ENCODE results near the gene SLC66A3.

The SLC66A3 gene

DNA sequence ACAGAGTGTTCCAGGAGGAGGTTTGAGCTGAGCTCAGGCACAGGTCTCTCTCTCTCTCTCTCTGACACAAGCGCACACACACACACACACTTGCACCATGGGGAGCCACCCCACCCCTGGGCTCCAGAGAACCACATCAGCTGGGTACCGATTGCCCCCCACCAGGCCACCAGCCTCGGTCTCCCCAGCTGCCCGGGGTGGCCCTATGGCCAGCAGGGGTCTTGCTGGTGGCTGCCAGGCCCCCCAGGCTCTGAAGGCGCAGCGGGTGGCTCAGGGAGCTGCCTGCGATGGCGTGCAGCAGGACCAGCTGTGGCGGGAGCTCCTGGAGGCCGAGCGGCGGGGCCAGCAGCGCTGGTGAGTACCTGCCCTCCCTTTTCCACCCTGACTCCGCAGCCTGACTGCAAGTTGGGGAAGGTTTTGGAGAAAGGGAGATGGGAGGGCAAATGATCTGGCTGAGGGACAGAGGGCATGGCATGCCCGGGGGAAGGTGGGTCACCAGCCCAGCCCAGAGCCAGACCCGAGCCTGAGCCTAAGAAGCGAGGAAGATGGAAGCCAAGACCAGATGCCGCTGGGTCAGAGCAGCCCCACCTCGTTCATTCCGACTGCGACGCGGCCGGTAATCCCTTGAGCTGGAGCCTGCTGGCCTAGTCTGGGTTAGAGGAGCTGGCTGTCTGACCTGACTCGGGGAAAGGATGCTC is 21.9 kb upstream of the SLC66A3 start:
- in situ Hi-C loops (cut with MboI; ENCODE audit: low sequenced_read_pairs), result loop anchor here (10.0 to 25.0 kb wide), 2 partner anchors 279 to 451 kb away; no protein-coding TSS in a partner anchor

DNA sequence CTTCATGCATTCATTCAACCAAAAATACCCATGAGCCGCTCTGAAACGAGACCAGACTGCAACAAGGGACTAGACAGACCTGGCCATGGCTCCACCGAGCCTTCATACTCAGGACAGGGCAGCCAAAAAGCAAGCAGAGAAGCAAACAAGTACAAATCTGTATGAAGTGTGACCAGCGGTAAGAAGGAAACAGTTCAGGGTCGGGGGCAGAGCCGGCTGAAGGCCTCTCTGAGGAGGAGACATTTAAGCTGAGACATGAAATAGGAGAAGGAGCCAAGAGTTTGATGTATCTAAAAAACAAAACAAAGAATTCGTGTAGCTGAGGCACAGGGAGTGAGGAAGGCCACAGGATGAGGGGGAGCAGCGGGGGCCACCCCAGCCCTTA is 21.3 kb upstream of the SLC66A3 start:
- in situ Hi-C loops (cut with MboI; ENCODE audit: low sequenced_read_pairs), result loop anchor here (10.0 to 25.0 kb wide), 2 partner anchors 278 to 451 kb away; no protein-coding TSS in a partner anchor

DNA sequence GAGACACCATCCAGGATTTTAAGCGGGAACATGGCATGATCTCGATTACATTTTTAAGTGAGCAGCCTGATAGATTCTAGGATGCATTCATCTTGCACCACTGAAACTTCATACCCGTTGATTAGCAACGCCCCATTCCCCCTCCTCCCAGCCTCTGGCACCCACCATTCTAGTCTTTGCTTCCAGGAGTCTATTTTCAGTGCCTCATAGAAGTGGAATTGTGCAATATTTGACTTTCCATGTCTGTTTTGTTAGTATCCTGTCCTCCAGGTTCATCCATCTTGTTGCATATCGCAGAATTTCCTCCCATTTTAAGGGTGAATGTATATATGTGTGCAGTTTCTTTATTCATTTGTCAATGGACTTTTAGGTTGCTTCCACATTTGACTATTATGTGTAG is 20.9 kb upstream of the SLC66A3 start:
- in situ Hi-C loops (cut with MboI; ENCODE audit: low sequenced_read_pairs), result loop anchor here (10.0 to 25.0 kb wide), 2 partner anchors 278 to 450 kb away; no protein-coding TSS in a partner anchor

DNA sequence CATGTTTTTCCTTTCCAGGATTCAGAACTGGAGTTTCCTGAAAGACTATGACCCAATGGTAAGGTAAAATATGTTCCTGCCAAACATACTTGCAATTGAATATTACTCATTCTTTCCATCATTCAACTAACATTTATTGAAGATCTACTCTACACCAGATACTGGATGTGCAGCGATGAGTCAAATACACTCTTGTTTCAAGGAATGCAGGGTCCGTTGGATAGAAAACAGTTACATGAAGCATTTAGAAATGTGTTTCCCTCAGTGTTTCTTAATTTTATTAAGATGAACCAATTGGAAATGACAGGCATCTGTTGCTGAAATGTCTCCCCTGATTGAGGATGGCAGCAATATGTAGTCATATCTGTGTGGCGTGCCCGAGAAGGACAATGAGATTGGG is 14.8 kb upstream of the SLC66A3 start:
- in situ Hi-C loops (cut with MboI; ENCODE audit: low sequenced_read_pairs), result loop anchor here (25.0 kb wide), 1 partner anchor 272 kb away; no protein-coding TSS in a partner anchor

DNA sequence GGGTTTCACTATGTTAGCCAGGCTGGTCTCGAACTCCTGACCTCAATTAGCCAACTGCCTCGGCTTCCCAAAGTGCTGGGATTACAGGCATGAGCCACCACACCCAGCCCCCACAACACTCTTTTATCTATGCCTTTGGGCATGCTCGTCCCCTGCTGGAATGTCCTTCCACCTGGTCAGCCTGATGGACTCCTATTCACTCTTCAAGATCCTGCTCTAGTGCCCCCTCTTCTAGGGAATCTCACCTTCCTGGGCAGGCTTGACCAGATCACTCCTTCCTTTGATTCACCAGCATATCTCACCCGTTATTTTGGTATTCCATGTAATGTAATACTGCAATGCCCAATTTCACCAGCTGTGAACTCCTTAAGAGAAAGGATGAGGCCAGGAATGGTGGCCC is 13.9 kb upstream of the SLC66A3 start:
- in situ Hi-C loops (cut with MboI; ENCODE audit: low sequenced_read_pairs), result loop anchor here (25.0 kb wide), 1 partner anchor 271 kb away; no protein-coding TSS in a partner anchor

DNA sequence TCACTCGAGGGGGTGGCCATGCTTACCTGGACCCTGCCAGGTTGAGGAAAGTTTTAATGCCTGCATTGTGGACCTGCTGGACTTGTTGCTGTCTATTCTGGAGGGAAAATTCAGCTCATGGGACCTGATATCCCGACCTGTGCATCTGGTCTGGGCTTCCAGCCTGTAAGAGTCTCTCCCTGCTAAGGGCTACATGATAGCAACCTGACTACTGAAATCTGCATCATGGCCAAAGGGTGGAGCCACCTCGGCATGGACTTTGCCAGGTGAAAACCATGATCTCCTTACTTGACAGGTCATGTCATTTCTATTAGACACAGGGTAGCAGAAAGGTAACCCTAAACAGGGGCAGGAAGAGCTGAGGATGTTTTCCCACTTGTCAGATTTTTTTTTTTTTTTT is 12.9 kb upstream of the SLC66A3 start:
- in situ Hi-C loops (cut with MboI; ENCODE audit: low sequenced_read_pairs), result loop anchor here (25.0 kb wide), 1 partner anchor 270 kb away; no protein-coding TSS in a partner anchor

DNA sequence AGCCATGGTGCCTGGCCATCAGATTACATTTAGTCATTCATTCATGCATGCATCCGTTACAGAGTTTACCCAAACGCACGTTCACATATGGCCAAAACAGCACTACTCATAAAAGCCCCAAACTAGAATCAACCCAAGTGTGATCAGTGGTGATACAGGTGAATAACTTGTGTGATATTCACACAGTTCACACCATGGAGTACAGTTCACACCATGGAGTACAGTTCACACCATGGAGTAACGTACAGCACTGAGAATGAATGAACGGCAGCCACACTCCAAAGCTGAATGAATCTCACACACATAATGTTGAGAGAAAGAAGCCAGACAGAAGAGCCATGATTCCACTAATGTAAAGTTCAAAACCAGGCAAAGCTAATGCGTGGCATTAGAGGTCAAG is 12.3 kb upstream of the SLC66A3 start:
- in situ Hi-C loops (cut with MboI; ENCODE audit: low sequenced_read_pairs), result loop anchor here (25.0 kb wide), 1 partner anchor 269 kb away; no protein-coding TSS in a partner anchor

DNA sequence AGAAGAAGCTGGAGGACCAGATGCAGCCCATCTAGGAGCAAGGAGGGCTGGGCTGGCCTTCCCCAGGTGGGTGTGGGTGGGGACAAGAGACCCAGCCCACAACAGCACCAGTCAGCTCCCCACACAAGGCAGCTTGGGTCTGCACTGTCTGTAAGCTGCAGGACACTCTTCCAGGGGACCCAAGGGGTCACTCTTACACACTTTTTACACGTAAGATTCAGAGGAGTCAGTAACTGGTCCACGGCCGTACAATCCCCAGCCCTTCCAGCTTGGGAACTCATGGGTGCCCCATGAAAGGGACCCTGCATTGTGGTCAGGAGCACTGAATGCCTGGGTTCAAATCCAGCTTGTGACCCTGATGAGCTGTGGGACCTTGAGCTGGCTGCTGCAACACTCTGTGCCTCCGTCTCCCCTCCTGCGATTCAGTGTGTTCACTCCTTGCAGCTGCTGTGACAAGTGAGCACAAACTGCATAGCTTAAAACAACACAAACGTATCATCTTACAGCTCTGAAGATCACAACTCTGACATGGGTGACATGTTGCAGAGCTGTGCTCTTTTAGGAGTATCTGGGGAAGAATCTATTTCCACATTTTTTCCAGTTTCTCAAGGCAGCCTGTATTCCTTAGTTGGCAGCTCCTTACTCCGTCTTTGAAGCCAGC is 11.1 kb upstream of the SLC66A3 start:
- in situ Hi-C loops (cut with MboI; ENCODE audit: low sequenced_read_pairs), result loop anchor here (25.0 kb wide), 1 partner anchor 268 kb away; no protein-coding TSS in a partner anchor

DNA sequence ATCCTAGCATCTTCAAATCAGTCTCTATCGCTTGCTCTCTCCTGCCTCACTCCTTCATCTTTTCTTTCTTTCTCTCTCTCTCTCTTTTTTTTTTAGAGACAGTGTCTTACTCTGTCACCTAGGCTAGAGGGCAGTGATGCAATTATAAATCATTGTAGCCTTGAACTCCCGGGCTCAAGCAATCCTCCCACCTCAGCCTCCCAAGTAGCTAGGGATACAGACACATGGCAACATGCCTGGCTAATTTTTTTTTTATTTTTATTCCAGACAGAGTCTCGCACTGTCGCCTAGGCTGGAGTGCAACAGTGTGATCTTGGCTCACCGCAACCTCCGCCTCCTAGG is 10.6 kb upstream of the SLC66A3 start:
- in situ Hi-C loops (cut with MboI; ENCODE audit: low sequenced_read_pairs), result loop anchor here (25.0 kb wide), 1 partner anchor 268 kb away; no protein-coding TSS in a partner anchor

DNA sequence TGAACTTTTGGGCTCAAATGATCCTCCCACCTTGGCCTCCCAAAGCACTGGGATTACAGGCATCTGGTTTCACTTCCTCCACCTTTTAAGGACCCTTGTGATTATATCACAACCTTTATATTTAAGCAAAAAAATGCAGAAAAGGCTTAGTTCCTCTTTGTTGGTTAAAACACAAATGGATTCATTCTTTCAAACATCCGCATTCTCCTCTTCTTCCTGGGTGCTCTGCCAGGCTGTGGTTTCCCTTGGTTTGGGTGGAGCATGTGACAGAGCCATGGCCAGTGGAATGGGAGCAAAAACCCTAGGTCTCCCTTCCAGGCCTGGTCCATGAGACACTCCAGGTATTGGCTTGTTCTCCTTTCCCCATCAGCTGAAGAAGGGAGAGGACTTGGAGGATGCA is 9.9 kb upstream of the SLC66A3 start:
- in situ Hi-C loops (cut with MboI; ENCODE audit: low sequenced_read_pairs), result loop anchor here (25.0 kb wide), 1 partner anchor 267 kb away; no protein-coding TSS in a partner anchor

DNA sequence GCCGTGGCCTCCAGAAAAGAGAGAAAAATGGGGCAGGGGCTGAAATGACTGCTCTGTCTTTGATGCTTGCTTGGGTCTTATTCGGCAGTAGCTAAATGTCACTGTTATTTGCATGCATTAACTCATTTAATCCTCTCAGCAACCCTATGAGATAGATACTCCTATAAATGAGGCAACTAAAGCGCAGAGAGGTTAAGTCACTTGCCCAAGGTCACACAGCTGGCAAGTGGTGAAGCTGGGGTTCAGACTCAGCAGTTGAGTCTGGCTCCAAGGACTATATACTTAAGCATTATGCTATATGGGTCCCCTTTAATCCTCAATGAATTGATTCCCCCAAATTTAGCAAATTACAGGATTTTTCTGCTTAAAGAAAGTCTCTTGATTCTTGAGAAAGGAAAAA is 9.2 kb upstream of the SLC66A3 start:
- in situ Hi-C loops (cut with MboI; ENCODE audit: low sequenced_read_pairs), result loop anchor here (25.0 kb wide), 1 partner anchor 266 kb away; no protein-coding TSS in a partner anchor

DNA sequence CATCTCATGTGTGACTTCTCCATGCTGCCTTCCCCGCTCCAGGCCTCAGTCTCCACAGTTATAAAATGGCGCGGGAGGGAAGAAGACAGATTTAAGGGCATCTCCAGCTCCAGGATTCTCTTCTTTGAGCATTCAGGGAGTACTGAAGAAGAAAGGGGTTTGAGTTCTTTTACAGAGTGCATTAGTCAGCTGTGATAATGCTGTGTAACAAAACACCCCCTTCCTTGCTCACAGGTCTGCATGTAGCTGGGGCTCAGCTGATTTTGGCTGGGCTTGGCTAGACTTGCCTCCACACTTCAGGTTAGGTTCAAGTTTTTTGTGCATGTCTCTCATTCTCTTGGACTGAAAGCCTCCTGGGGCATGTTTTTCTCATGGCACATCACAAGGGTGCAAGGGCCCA is 8.0 kb upstream of the SLC66A3 start:
- in situ Hi-C loops (cut with MboI; ENCODE audit: low sequenced_read_pairs), result loop anchor here (25.0 kb wide), 1 partner anchor 265 kb away; no protein-coding TSS in a partner anchor

DNA sequence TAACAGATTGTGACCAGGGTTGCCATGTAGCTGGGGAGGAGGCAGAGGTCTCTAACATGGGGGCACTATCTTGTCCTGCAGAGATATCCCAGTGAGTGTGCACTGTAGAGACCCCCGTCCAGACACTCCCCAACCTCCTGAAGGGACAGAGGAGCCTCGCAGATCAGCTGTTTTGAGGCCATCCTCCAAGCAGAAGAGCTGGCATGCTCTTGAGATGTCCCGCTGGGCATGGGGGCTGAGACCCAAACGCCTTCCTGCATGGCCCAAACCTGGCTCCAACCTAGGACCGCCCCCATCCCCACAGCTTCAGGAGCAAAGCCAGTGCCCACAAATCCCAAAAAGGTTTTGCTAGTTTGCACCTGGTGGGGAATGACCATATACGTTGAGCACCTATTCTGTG is 2.7 kb upstream of the SLC66A3 start:
- in situ Hi-C loops (cut with MboI; ENCODE audit: low sequenced_read_pairs), result no loop called here

DNA sequence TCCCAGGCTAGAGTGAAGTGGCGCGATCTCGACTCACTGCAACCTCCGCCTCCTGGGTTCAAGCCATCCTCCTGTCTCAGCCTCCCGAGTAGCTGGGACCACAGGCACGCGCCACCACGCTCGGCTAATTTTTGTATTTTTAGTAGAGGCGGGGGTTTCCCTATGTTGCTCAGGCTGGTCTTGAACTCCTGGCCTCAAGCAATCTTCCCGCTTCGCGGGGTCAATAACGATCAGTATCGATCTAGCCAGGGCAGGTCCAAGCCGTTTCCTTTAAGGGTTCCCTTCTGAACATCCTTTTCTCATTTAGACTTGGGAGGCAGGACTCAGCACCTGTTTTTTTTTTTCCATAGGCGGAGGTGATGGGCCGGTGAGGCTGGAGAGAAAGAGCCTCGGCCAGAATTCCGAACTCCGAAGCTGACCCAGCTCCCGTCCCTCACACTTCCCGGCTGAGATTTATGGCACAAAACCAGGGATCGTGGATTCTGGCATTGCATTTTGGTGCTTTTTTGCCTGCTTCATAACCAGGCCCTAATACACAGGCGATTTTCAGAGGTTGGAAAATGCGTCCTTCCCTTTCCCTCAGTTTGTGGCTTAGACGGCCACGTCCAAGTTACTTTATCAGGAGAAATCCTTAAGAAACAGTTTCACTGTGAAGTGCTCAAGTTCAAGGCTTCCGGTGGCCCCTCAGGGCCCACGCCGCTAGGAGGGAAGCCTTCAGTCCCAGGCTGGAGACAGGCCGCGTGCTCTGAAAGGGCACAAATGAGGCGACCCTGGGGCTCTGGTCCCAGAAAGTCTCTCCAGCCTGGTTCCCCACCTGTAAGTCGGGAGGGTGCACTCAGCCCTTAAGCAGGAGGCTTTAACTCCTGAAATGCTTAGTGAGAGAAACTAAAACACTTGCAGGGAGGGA is 998 bp upstream of the SLC66A3 start:
- in situ Hi-C loops (cut with MboI; ENCODE audit: low sequenced_read_pairs), result no loop called here

DNA sequence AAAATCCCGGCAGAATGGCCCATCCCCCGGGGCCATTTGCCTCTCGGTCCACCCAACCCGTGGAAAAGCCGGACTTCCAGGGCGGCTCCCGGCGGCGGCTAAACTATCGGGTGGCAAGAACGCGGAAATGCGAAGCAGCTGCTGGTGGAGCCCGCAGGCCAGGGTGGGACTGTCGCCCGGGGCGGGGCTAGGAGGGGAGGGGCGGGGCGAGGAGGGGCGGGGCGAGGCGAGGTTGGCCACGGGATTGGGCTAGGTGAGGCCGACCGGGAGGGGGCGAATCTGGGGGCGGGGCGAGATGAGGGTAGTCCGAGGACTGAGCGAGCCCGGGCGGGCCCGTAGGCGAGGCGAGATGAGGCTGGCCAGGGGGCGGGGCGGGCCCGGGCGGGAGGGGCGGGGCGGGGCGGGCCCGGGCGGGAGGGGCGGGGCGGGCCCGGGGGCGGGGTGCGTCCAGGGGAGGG is 315 bp upstream of the SLC66A3 start:
- in situ Hi-C loops (cut with MboI; ENCODE audit: low sequenced_read_pairs), result no loop called here

DNA sequence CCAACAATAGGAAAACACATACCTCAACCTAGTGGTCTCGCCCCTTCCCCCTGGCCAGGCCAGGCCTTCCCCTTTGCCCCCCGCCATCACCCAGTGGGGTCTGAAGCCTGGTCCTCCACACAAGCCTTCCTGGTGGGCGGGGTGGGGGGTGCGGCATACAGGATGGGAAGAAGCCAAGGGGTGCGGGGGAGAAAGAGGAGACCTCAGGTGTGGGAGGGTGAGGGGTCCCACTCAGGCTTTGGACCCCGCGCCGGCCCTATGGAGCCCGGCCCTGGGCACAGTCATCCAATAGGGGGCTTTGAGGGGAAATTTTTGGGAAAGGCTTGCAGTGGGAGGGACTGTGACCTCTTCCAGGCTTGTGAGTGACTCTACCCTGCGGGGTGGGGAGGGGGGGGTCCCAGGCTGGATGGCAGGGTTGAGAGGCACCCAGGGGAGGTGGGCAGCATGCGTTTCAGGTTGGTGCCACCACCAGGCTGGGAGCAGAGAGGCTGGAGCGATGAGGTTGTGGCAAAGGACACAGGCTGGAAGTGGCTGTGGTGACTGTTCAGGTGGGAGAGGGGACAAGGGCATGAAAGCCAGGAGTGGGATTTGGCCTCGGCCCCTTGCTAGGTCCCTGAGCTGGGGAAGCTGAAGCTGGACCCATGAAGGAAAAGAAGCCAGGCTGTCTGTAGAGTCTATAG is 1.3 kb downstream of the SLC66A3 start:
- in situ Hi-C loops (cut with MboI; ENCODE audit: low sequenced_read_pairs), result no loop called here

DNA sequence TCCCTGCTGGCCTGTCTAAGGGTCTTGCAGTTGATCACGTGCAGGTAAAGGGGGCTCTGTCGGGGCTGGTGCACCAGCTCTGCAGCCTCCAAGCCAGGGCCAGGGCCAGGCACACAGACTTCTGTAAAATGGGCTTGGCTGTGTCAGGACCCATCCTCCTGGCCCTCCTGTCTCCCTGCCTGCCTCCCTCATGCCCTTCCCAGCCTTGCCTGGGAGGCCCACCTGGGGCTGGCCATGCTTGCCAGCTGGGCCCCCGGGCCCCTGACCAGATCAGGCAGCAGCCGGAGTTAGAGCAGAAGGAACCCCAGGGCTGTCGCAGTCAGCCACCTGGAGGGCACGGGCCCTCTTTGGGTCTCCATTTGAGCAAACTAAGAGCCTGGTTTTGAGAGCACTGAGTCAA is 2.0 kb downstream of the SLC66A3 start:
- in situ Hi-C loops (cut with MboI; ENCODE audit: low sequenced_read_pairs), result no loop called here

DNA sequence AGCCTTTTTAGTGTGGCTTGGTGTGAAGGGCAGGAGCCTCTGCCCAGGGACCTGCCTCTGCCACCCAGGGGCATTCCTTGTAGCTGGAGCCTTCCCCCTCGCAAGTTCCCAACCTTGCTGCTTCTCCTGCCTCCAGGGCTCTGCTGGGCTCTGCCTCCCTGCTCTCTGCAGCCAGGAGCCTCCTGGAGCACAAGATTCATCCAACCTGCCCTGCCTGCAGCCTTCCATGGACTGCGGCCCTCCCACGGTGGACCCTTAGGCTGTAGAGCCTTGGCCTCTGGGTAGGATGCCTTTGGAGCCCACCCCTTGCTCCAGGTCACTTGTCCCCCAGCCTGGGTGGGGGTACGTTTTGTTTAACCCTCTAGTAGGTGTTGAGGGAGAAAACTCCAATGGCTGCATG is 2.5 kb downstream of the SLC66A3 start:
- in situ Hi-C loops (cut with MboI; ENCODE audit: low sequenced_read_pairs), result no loop called here

DNA sequence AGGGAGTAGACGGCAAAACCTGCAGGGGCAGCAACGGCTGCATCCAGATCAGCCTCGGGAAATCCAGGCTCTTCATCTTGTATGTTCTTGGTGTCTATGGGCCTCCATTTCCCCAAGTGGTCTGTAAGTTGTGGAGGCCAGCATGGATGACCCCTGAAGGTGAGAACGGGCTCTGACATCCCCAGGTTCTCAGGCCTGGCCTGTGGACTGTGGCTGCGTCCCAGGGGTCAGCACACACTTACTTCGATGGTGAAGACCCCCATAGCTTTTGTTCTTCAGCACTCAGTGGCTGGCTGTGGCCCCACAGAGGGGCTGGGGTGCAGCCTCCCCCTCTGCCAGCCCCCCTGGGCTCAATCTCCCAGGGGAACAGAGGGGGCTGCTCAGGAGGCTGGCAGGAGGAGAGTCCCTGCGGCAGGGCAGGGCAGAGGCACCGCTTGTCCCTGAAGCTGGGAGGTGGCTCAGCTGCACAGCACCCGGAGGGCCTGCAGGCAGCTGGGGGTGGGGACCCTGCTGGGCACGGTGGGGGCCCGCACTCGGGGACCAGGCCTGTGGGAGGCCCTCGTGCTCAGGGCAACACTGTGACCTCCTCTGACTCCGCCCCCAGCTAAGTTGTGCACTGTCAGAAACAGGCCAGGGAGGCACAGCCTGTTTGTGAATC is 3.8 kb downstream of the SLC66A3 start:
- in situ Hi-C loops (cut with MboI; ENCODE audit: low sequenced_read_pairs), result no loop called here
